Duodenal mucosa (tissue), 2 donors: ENCODE measurements around the gene GVQW3.
A peak's percentile ranks its signal among the peaks of the same experiment; 100 is the strongest.
"Not testable (repeated sequence)": the region's sequence is repeated elsewhere in the genome, so short reads cannot be mapped to it uniquely, and the experiment has no call there.

Source experiments
- H3K27ac ChIP-seq: one replicate; pipeline ENCODE4 v1.7.0; 2013; ENCODE audit warnings: low read depth, low read length
- H3K27me3 ChIP-seq, 2 donors: one replicate each; pipeline ENCODE4 v1.7.0; 2013; ENCODE audit warnings: low read length in 2 of 2, control low read depth in 1 of 2; ENCODE audit not compliant: insufficient read depth in 2 of 2, control insufficient read depth in 1 of 2
- H3K36me3 ChIP-seq, 2 donors: one replicate each; pipeline ENCODE4 v1.7.0; 2013; ENCODE audit warnings: low read length in 2 of 2, control low read depth in 1 of 2; ENCODE audit not compliant: insufficient read depth in 2 of 2, control insufficient read depth in 1 of 2
- H3K4me1 ChIP-seq, 2 donors: one replicate each; pipeline ENCODE4 v1.7.0; 2013; ENCODE audit warnings: low read length in 2 of 2, control low read depth in 1 of 2; ENCODE audit not compliant: insufficient read depth in 2 of 2, control insufficient read depth in 1 of 2
- H3K4me3 ChIP-seq, 2 donors: one replicate each; pipeline ENCODE4 v1.7.0; 2013; ENCODE audit warnings: low read length in 2 of 2, low read depth in 1 of 2
- H3K9ac ChIP-seq, 2 donors: one replicate each; pipeline ENCODE4 v1.7.0; 2013; ENCODE audit warnings: low read length in 2 of 2, low read depth in 1 of 2
- H3K9me3 ChIP-seq, 2 donors: one replicate each; pipeline ENCODE4 v1.7.0; 2013; ENCODE audit warnings: low read length in 2 of 2, control low read depth in 1 of 2; ENCODE audit not compliant: control insufficient read depth in 1 of 2

Gene GVQW3

GRCh38 chr11:76382209-76382608, 1.1 kb downstream of the GVQW3 start:
- Histone ChIP-seq H3K36me3 (no peaks in the 10 kb centered on the region), H3K4me1 (peaks cover 23 to 42% of the 10 kb centered on the region in 2 donors), H3K4me3 (peak overlapping the region; percentile 84 to 94), H3K27me3 (no peaks in the 10 kb centered on the region), H3K9me3 (no peaks in the 10 kb centered on the region), H3K9ac (peak overlapping the region in 1 of 2 donors; percentile 60), H3K27ac (no peak overlapping the region)

DNA sequence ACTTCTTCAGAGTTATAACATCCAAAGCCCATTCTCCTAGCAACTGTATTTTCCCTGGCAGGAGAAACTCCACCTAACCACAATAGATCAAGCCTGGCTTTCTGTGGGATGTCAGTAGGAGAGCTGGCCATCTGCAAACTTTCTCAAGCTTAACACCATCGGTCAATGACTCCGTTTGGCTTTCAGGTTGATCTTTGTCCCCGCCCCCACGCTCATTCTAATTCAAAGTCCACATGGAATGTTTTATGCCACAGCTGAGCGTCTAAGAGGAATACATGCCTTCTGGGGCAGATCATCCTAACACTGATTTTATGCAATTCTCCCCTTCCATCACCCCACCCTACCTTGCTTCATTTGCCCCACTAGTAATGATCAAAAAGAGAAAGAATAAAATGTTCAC, 4.8 kb downstream of the GVQW3 start:
- no peak overlapping the region for H3K4me3 ChIP-seq
- H3K9me3 ChIP-seq = no peaks in the 10 kb centered on the region
- H3K27ac ChIP-seq = no peak overlapping the region
- no peak overlapping the region for H3K9ac ChIP-seq
- H3K27me3 ChIP-seq = no peaks in the 10 kb centered on the region
- peaks cover 17 to 25% of the 10 kb centered on the region in 2 donors for H3K4me1 ChIP-seq
- H3K36me3 ChIP-seq = no peaks in the 10 kb centered on the region

GRCh38 chr11:76388408-76388807, 7.3 kb downstream of the GVQW3 start:
- Histone ChIP-seq H3K36me3 (no peaks in the 10 kb centered on the region), H3K9me3 (no peaks in the 10 kb centered on the region), H3K27me3 (no peaks in the 10 kb centered on the region), H3K4me3 (no peak overlapping the region), H3K4me1 (peaks cover 17 to 28% of the 10 kb centered on the region in 2 donors), H3K9ac (no peak overlapping the region), H3K27ac (no peak overlapping the region)

DNA sequence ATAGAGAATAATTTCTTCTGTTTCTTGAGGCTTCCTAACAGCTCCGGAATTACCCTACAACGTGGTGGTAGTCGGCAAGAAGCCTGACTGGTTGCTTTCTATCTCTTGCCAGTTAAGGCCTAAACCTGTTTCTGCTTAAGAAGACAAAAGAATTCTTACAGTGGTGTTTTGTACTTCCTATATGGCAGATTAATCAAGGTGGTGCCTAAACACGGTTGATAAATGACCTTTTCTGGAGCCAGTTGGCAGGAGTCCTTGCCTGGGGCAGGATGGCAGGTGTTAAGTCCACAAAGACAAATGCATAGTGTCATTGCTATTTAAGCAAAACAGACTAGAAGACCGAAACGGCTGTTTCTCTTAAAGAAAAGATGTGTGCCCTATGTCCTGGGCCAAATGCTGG, 9.9 kb downstream of the GVQW3 start:
- H3K27me3 ChIP-seq = no peaks in the 10 kb centered on the region
- H3K4me1 ChIP-seq = peaks cover 10 to 19% of the 10 kb centered on the region in 2 donors
- peak overlapping the region; percentile 7 to 28 for H3K4me3 ChIP-seq
- no peak overlapping the region for H3K27ac ChIP-seq
- H3K9ac ChIP-seq = no peak overlapping the region
- H3K36me3 ChIP-seq = no peaks in the 10 kb centered on the region
- H3K9me3 ChIP-seq = no peaks in the 10 kb centered on the region

- Histone ChIP-seq H3K4me3 (no peak overlapping the region), H3K27ac (no peak overlapping the region), H3K9ac (no peak overlapping the region), H3K36me3 (no peaks in the 10 kb centered on the region), H3K9me3 (no peaks in the 10 kb centered on the region), H3K4me1 (peaks cover 4 to 14% of the 10 kb centered on the region in 2 donors), H3K27me3 (no peaks in the 10 kb centered on the region)
Observed at GRCh38 chr11:76391811-76392475, 10.8 kb downstream of the GVQW3 start.

DNA sequence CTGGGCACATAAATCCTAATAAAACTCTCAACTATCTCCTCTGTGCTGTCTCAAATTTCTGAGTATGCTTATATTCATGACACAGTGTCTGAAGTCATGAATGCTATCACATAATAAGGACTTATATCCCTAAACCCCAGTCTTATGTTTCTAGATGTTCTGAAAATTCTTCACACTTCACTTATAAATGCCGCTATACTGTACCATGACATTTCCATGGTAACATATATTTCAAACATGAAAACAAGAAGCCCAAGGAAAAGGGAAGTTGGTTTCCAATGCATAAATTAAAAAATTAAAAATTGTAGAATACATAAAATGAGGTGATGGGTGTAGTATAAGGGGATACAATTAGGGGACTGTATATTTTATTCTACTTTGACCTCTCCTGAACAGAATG, 11.7 kb downstream of the GVQW3 start:
- H3K27me3 ChIP-seq = no peaks in the 10 kb centered on the region
- peaks cover 4 to 14% of the 10 kb centered on the region in 2 donors for H3K4me1 ChIP-seq
- no peak overlapping the region for H3K27ac ChIP-seq
- H3K36me3 ChIP-seq = no peaks in the 10 kb centered on the region
- H3K9me3 ChIP-seq = no peaks in the 10 kb centered on the region
- no peak overlapping the region for H3K9ac ChIP-seq
- no peak overlapping the region for H3K4me3 ChIP-seq

DNA sequence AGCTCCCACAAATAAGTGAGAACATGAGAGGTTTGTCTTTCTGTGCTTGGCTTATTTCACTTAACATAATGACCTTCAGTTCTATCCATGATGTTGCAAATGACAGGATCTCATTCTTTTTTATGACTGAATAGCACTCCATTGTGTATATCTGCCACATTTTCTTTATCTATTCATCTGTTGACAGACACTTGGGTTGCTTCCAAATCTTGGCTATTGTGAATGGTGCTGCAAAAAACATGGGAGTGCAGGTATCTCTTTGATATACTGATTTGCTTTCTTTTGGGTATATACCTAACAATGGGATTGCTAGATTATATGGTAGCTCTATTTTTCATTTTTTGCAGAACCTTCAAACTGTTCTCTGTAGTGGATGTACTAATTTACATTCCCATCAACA, 13.3 kb downstream of the GVQW3 start:
- Histone ChIP-seq H3K9ac (no peak overlapping the region), H3K9me3 (no peaks in the 10 kb centered on the region), H3K4me1 (peaks cover 4 to 14% of the 10 kb centered on the region in 2 donors), H3K27ac (no peak overlapping the region), H3K27me3 (no peaks in the 10 kb centered on the region), H3K36me3 (no peaks in the 10 kb centered on the region), H3K4me3 (no peak overlapping the region)

DNA sequence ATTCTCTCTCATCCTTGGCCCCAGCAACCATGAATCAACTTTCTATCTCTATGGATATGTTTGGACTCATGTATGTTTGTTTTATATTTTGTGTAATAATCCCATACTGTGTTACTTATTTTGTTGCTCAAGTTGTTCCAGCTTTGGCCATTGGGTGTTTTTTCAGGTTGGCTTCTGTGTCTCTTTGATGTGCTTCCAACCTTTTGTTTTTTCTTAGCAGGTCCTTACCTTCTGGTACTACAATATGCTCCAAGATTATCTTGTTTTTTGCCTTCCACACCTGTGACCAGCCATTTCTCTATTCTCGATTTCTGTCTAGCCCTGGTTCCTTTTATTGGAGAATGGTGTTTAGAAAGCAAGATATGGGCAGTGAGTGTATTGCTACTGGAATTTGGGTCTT, 14.2 kb downstream of the GVQW3 start:
- H3K4me3 ChIP-seq = no peak overlapping the region
- no peaks in the 10 kb centered on the region for H3K27me3 ChIP-seq
- no peak overlapping the region for H3K9ac ChIP-seq
- H3K9me3 ChIP-seq = no peaks in the 10 kb centered on the region
- H3K36me3 ChIP-seq = no peaks in the 10 kb centered on the region
- H3K27ac ChIP-seq = no peak overlapping the region
- peaks cover 4 to 14% of the 10 kb centered on the region in 2 donors for H3K4me1 ChIP-seq

DNA sequence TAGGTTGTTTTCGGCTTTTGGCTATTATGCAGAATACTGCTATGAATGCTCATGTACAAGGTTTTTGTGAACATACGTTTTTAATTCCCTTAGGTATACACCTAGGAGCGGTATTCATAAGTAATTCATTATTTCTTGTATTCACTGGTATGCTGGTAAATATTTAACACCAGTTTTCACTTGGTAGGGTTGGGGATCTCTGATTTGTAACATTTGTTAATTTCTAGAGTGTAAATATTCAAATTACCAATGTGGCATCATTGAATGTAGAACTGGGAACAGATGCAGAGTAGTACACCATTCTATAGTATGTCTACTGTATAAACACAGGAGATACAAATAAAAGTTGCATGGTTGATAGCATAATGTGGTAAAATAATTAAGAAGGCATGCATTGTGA, 16.3 kb downstream of the GVQW3 start:
- no peaks in the 10 kb centered on the region for H3K27me3 ChIP-seq
- H3K27ac ChIP-seq = no peak overlapping the region
- no peaks in the 10 kb centered on the region for H3K9me3 ChIP-seq
- H3K4me1 ChIP-seq = peaks cover 0 to 5% of the 10 kb centered on the region in 2 donors
- H3K9ac ChIP-seq = no peak overlapping the region
- H3K36me3 ChIP-seq = no peaks in the 10 kb centered on the region
- no peak overlapping the region for H3K4me3 ChIP-seq

DNA sequence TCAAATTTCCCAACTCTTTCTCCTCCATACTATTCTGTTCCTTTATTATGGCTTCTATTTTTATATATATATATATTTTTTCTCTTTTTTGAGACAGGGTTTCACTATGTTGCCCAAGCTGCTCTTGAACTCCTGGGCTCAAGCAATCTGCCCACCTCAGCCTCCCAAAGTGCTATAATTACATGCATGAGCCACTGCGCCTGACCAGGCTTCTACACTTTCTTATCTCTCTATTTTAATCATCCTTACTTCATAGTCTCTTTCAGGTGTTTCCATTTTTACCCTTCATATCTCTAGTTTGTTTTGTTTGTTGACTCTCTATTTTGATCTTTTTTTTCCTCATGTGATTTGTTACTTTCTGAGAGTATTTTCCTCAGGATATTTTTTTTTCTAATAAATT, 19.8 kb downstream of the GVQW3 start:
- H3K9ac ChIP-seq = no peak overlapping the region
- no peaks in the 10 kb centered on the region for H3K36me3 ChIP-seq
- H3K4me3 ChIP-seq = no peak overlapping the region
- H3K9me3 ChIP-seq = no peaks in the 10 kb centered on the region
- no peaks in the 10 kb centered on the region for H3K27me3 ChIP-seq
- H3K27ac ChIP-seq = no peak overlapping the region
- no peaks in the 10 kb centered on the region for H3K4me1 ChIP-seq

DNA sequence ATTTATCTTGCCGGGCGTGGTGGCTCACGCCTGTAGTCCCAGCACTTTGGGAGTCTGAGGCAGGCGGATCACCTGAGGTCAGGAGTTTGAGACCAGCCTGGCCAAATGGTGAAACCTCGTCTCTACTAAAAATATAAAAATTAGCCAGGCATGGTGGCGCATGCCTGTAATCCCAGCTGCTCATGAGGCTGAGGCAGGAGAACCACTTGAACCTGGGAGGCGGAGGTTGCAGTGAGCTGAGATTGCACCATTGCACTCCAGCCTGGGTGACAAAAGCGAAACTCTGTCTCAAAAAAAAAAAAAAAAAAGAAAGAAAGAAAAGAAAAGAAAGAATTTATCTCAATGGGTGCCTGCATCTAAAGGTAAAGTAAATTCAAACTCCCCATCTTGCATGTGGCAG, 20.4 kb downstream of the GVQW3 start:
- H3K9ac ChIP-seq, H3K9me3 ChIP-seq: not testable (repeated sequence)

More for the DNA sequence above, 20.4 kb downstream of the GVQW3 start:
- H3K4me1 ChIP-seq, H3K4me3 ChIP-seq, H3K27ac ChIP-seq, H3K27me3 ChIP-seq, H3K36me3 ChIP-seq: not testable (repeated sequence)
